ENCODE results near the gene LRRC49.

DNA sequence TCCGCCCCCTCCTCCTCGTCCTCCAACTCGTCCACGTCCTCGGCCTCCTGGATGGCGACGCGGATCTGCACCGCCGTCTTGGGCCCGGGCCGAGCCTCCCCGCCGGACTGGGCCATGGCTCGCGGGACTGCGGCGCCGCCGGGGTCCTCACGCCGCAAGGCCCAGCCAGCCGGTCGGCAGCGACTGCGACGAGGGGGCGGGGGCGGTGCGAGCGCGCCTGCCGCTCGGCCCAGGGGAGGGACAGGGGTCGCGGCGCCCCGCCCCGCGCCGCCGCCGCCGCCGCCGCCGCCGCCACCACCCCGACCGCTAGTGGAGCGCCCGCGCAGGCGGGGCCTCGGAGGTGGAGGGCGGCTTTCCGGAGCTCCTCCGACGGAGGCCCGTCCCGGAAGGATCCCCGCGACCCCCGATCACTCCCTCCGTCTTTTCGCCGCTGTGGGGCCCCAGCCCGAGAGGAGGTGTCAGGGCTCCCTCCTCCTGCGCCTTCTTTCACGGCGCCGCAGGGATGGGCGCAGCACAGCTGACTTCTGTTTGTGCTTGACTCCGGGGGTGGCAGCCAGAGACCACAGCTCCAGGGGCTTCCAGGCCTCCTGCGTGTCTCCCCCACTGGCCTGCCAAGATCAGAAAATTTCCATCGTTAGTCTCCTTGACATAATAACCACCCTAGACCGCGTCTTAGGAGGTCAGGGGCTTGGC is 38.5 kb upstream of the LRRC49 start, which contains the start of gene LARP6:
- TF ChIP-seq, protein P1, sequence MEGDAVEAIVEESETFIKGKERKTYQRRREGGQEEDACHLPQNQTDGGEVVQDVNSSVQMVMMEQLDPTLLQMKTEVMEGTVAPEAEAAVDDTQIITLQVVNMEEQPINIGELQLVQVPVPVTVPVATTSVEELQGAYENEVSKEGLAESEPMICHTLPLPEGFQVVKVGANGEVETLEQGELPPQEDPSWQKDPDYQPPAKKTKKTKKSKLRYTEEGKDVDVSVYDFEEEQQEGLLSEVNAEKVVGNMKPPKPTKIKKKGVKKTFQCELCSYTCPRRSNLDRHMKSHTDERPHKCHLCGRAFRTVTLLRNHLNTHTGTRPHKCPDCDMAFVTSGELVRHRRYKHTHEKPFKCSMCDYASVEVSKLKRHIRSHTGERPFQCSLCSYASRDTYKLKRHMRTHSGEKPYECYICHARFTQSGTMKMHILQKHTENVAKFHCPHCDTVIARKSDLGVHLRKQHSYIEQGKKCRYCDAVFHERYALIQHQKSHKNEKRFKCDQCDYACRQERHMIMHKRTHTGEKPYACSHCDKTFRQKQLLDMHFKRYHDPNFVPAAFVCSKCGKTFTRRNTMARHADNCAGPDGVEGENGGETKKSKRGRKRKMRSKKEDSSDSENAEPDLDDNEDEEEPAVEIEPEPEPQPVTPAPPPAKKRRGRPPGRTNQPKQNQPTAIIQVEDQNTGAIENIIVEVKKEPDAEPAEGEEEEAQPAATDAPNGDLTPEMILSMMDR (IDR thresholded peaks at IDR 0.05; ENCODE audit: insufficient read depth, low read depth, low read length) = no peak
- TF ChIP-seq EZH2 (IDR thresholded peaks at IDR 0.05; ENCODE audit: insufficient read depth, low read length) = no peak

All from astrocyte (in vitro differentiated cells and primary cell).